Raji (cell line): Measurements from ENCODE around the gene CLCN7.

Experiments used
- POLR2A ChIP-seq: IDR thresholded peaks from 2 replicates; pipeline ENCODE4 v1.6.1; 2011; ENCODE audit warnings: low read depth, low read length, control low read depth; ENCODE audit not compliant: insufficient read depth

The CLCN7 gene

DNA sequence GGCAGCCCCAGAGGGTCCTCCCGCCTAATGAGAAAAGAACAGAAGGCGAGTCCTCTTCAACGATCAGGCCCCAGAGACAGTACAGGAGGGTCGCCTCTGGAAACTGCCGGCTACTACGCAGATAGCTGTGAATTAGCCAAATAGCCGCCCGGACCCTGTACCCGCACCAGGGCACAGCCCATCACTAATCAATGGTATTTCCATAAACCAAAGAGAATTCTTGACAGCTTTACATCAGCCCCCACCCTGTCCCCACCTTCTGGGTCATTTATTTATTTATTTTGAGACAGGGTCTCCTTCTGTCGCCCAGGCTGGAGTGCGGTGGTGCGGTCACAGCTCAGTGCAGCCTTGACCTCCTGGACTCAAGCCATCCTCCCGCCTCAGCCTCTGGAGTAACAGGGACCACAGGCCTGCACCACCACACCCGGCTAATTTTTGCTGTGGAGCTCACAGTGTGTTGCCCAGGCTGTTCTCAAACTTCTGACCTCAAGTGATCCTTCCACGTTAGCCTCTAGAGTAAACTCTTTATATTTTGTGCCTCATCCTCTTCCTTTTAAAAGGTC lies 805 bp upstream of the CLCN7 start:
- TF ChIP-seq POLR2A: no peak; the same call in 1 of the 2 replicates

GRCh38 chr16:1474082-1474795 lies 589 bp downstream of the CLCN7 start:
- TF ChIP-seq POLR2A: no peak

DNA sequence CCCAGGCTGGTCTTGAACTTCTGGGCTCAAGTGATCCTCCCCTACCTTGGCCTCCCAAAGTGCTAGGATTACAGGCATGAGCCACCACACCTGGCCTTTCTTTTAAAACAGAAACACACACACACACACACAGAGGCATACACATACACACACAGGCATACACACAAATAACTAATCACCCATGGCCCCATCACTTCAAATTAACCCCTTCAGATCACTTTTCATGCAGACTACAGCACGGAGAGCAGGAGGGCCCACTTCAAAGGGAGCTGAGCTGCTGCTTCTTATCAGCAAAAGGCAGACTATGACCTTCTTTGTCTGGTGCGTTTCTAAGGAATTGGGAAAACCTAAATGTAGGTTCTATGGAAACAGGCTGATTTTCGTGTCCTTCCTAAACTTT lies 1.9 kb downstream of the CLCN7 start:
- no peak for TF ChIP-seq POLR2A

DNA sequence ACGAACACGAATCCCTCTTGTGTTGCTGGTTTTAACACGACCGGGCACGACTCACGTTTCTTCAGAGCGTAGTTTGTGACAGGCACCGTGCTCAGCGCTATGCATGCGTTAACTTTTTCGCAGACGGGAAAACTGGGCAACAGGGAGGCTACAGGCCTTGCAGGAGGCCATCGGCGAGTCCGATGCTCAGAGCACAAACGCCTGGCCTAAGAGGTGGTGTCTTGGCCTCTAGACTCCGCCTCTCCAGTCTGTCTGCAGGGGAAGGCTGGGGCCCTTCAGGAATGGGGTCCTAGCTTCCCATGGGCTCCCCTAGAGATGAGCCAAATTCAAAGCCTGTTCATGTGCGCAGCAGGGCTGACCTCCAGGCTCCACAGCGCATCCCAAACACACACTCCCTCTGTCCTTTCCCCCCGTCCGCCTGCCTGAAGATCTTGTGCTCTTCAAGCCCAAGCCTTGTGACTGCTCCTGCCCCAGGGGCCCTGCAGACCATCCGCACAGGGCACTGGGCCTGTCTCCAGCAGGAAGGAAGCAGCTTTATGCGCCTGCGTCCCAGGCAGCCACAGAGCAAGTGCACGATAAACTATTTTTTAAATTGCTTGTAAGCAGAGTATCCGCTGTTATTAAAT lies 3.1 kb downstream of the CLCN7 start:
- no peak for TF ChIP-seq POLR2A

GRCh38 chr16:1470481-1471251 lies 4.2 kb downstream of the CLCN7 start:
- TF ChIP-seq POLR2A: no peak

- no peak for TF ChIP-seq POLR2A
Observed at GRCh38 chr16:1469693-1470201, 5.1 kb downstream of the CLCN7 start.

- TF ChIP-seq POLR2A: no peak
Observed at GRCh38 chr16:1468426-1468810, 6.4 kb downstream of the CLCN7 start.

DNA sequence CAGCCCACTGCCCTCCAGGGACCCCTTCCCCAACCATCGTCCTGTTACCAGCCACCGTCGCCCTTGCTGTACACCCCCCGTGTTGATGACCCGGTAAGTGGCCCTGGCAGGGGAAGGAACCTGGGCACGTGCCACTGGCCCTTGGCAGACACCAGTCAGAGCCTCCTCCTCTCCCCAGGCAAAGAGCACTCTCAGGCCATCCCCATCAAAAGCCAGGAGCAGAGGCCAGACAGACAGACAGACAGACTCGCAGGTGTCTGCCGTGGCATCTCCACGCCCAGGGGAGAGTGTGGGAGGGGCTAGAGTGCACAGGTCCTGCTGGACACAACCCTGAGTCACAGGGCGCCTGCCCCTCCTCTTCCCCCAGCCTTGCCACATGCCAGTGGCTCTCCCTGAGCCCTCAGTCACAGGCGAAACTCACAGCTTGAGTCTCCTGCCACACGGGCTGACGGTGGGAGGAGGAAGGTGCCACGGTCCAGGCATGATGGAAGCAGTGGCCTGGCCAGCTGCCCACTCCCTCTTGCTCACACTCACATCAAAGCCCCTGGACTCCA lies 7.8 kb downstream of the CLCN7 start:
- TF ChIP-seq POLR2A: no peak

GRCh38 chr16:1466054-1466453 lies 8.8 kb downstream of the CLCN7 start:
- TF ChIP-seq POLR2A: no peak

DNA sequence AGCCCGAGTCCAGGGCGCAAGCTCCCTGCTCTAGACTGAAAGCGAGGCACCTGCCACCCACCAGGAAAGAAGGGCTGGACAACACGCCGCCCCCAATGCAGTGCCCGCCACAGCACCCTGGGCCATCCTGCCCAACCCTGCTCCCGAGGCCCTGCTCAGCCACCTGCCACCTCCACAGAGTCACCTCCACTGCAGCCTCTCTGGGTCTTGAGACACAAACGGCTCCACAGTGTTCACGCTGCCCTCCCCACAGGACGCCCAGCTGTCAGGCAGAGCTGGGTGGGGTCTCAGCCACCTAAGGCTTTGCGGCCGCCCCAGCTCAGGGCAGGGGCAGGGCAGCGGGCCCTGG lies 9.3 kb downstream of the CLCN7 start:
- no peak for TF ChIP-seq POLR2A

GRCh38 chr16:1464894-1465566 lies 9.8 kb downstream of the CLCN7 start:
- TF ChIP-seq POLR2A: no peak

DNA sequence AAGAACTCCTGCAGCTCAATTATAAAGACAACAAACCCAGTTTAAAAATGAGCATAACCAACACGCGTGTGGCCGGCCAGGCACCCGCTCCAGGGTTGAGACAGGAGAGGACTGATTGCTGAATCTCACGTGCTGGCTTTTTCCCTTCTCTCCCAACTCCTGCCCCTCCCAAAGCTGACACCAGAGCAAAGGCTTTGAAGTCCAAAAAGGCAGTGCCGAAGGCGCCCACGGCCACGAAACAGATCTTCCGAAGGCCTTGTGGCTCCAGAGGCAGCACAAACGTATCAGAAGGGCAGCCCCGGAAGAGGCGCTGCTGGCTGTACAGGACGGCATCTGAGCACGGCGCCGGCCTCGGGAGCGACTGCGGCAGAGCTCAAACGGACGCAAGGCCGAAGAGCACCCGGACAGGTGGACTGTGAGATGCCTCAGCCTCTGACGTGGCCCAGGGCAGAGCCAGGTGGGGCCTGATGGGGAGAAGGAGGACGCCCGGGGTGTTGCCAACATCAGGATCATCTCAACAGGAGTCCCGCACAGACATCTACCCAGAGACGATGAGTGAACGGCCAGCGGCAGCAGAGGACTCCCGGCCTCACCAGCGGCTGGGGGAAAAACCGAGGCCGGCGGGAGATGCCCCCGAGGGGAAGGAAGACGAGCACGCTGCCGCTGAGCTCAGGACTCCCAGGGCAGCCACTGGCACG lies 10.5 kb downstream of the CLCN7 start:
- TF ChIP-seq POLR2A: no peak

DNA sequence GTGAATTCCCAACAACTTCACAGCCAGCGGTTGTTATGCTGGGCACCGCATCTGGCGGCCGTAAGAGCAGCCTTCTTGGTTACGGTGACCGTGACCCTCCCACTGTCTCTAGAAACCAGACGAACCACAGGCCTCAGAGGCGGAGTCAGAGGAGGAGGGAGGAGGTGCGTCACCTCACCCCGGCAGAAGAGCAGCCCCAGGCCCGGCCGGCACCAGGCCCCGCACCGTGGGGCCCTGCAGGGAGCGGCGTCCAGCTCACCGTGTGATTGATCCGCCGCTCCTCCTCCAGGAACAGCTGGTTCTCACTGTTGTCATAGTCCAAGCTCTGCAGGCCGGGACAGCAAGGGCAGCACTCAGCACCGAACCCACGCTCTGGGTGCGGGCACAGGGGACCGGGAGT lies 13.7 kb downstream of the CLCN7 start:
- no peak for TF ChIP-seq POLR2A

- TF ChIP-seq POLR2A: no peak
Observed at GRCh38 chr16:1460602-1461138, 14.2 kb downstream of the CLCN7 start.
